GM19023 (cell line): ENCODE results near the gene PLXNB2.

ENCODE experiments used
- ATAC-seq: cut with Tn5 transposase; IDR thresholded peaks from one replicate; pipeline ENCODE4 v1.9.1; 2021; ENCODE audit warnings: mild to moderate bottlenecking, moderate library complexity; ENCODE audit not compliant: unreplicated experiment

The PLXNB2 gene

DNA sequence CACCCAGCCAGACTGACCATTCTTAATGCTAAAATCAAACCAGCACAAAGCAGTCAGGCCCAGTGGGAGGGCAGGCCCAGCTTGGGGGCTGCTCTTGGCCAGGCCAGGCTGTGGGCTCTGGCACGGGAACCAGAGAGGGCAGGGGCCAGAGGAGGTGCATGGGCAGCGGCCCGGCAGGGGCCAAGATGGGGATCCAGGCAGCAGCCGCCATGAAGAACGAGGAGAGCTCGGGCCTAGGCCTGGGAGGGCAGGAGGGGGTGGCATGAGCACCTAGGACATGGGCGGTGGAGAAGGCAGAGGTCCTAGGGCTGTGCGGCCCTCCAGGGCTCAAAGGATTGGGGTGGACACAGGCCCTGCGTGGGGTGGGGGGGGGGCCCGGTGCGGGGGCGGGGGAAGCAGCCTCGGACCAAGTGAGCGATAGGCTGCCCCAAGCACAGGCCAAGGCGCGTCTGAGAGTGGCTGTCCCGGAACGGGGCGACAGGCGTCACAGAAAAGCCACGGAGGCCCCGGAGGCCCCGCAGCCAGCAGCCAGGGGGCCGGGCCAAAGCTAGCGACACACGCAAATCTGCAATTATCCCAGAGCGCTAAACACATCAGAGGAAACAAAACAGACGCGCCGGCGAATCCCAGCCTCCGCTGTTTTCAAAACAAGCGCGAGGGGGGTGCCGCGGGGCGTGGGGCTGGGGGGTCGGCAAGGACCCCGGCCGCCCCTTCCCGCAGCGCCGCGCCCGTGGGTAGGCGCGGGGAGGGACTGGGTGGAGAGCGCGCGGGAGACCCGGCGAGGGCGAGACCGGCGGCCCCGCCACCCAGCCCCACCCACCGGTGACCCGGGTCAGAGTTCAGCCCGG, 8.3 kb downstream of the PLXNB2 start:
- ATAC-seq, result no peak

DNA sequence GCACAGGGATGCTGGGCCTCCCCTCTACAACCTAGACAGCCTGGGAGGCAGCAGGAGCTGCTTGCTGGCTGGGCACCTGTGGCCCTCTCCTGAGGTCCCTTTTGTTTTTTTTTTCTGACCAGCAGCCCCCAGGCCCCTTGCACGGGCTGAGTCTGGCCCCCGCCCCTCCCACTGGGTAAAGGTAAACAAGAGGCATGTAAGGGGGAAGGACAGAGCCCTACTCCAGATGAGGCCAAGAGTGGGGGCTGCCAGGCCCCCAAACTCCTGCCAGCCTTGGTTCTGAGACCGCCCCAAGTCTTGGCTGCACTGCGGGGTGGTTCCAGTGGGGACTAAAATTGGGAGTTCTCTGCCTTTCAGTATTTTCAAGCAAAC, 9.2 kb downstream of the PLXNB2 start:
- ATAC-seq, result no peak

DNA sequence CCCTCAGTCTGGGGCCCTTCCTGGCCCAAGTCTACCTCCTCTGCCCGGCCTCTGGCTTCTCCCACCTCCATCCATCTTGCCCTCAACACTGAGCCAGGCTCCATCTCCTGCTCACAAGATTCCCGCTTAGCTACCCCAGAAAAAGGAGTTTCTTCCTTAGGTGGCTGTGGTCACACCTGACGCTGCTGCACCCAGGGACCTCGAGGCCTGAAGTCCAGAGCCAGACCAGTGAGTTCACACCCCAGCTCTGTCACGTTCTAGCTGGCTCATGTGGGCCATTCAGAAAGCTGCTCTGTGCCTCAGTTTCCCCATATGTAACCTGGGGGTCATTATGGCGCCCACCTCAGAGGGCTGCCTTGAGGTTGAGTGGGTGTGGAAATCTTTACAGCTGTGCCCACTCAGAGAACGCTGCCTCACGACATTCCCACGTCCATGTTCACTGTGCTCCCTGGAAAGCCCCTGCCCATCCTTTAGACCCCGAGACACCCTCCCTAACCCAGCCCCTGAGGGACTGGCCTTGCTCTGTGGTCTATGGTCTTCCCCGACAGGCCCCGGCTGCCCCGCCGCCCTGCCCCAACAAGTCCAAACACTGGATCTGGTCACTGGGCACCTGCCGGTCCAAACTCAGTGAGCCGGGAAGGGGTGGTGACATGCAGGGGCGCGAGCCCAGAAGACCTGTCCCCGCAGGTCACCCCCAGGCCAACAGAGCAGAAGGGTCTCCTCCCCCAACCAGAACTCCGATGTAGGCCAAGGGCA, 9.8 kb downstream of the PLXNB2 start:
- ATAC-seq, result no peak

DNA sequence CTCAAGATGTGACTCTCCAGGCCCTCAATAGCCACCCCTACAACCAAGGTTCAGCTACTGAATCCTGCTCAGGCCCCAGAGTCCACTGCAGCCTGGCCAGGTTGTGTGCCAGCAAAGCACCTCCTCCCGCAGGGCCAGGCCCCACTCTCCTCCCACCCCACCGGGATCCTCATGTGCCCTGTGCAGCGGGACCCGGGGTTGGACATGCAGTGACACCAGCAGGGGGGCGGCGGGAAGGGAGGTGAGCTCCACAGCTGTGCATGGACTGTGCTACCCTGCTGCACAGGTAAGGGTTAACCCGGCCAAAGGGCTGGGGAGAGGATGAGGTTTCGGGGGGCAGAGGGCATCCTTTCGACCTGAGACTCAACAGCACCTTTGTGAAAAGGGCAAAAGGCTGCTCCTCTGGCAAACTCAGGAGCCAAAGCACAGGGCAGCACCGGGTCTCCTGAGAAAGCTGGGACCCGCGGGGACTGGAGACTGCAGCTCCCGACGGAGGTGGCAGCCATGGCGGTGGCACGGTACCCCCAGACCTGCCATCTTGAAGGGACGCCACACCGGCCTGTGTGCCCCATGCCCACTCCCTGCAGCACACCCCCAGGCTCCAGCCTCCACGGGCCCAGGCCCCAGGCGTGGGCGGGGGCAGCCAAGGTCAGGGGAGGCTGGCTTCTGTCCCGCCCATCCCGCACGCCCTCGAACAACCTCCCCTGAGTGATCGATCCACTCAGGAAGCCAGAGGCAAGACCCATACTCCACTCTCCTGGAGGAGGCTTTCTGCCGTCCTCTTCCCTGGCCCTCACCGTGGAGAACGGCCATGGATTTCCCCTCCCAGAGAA, 10.6 kb downstream of the PLXNB2 start:
- ATAC-seq, result no peak

DNA sequence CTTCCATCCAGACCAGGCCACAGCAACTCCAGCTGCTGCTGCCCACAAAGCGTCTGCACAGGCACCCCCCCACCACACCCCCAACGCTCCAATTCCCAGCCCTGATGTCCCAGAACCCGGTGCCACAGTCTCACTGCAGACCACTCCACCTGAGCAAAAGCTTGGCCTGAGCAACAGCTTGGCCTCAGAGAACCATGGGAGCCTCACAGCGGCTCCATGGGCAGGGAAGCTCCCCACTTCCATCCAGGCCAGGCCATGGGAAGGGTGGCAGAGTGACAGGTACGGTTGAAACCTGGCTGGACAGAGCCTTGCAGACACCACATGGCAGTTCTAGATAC, 13.2 kb downstream of the PLXNB2 start:
- no peak for ATAC-seq

DNA sequence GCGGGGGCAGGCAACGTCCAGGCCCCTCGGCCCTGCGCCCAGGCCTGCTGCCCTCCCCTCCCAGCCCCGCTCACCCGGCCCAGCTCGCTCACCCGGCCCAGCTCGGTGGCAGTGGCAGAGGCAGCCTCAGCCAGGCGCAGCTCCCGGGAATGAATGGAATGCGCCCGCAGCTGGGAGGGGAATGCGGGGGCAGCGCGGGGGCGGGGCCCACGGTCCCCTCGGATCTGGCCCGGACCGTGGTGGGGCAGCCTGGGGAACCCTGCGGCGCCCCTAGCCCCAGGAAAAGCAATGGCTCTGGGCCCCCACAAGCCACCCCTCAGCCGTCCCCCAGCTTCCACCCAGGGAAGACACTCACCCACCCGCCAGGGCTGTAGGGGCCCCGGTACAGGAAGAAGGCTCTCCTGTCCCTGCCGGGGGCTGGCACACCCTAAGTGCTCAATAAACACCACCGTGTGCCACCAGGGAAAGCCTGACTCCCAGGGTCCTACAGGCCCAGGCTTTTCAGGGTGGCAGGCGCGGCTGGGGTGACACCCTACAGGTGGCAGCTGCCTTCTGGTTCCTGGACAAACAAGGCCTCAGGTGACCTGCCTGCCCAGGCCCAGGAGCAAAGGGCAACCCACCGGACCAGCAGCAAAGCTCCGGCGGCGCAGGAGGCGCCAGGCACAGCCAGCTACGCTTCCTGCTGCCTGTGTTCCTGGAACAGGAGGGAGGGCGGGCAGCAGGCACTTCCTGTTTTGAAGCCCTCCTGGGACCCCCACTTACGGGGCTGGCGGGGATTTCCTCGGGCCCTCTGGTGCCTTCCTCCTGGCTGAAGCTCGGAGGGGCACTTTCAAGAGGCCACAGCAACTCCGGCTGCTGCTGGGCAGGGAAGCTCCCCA, 13.8 kb downstream of the PLXNB2 start:
- no peak for ATAC-seq

DNA sequence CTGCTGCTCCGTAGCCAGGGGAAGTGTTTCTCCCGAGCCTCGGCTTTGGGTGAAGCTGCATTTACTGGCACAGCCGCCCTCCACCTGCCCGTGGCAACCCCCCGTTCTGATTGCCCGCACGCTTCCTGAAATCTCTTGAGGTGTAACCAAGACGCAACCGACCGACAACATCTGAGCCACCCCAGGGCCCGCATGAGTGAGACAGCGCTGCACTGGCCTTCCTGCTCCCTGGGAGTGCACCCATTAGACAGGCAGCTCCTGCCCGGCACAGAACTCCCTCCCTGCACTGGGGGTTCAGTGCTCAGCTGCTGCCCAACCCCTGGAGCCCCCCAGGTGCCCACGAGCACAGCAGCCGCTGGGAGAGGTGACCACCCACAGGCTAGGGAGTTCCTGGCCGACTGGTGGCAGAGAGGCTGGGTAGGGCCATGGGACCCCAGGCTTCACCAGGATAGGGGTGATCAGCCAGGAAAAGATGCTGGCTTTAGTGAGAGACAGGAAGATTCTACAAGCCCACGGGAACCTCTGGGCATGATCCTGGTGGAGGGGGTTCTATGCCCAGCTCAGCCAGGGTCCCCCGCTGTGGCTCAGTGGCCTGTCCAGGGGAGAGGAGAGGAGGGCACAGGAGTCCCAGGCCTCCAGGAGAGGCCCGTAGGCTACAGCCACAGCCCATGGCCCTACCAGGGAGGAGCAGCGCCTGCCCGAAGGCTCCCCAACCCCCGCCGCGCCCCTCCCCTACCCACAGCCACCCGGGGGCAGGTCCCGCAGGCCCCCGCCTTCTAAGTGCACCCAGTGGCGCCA, 14.6 kb downstream of the PLXNB2 start:
- no peak for ATAC-seq

DNA sequence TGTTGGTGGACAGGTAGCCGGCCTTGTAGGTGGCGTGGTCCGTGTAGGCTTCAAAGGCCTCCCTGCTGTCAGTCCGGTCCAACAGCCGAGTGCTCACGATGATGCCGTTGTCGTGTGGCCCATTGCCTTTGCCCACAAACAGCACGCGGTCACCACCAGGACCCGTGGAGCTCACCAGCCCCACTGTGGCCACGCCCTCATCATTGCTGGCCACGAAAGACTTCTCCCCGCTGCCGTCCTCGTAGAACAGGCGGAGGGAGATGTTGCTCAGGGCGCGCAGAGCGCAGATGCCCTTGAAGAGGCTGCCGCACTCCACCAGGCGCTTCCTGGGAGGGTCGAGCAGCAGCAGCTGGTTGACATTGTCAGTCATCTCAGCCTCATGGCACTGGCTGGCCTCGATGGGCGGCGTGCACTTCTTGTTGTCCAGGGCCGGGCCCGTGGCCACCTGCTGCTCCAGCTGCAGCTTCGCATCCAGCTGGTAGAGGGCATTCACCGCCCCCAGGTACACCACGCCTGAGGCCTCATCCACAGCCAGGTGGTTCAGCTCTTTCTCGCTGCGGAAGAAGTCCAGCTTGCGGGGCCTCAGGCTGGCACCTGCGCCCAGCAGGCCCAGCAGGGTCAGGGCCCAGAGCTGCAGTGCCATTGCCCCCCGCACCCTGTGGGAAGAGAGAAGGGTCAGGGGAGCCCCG, 17.4 kb downstream of the PLXNB2 start:
- ATAC-seq, result no peak

DNA sequence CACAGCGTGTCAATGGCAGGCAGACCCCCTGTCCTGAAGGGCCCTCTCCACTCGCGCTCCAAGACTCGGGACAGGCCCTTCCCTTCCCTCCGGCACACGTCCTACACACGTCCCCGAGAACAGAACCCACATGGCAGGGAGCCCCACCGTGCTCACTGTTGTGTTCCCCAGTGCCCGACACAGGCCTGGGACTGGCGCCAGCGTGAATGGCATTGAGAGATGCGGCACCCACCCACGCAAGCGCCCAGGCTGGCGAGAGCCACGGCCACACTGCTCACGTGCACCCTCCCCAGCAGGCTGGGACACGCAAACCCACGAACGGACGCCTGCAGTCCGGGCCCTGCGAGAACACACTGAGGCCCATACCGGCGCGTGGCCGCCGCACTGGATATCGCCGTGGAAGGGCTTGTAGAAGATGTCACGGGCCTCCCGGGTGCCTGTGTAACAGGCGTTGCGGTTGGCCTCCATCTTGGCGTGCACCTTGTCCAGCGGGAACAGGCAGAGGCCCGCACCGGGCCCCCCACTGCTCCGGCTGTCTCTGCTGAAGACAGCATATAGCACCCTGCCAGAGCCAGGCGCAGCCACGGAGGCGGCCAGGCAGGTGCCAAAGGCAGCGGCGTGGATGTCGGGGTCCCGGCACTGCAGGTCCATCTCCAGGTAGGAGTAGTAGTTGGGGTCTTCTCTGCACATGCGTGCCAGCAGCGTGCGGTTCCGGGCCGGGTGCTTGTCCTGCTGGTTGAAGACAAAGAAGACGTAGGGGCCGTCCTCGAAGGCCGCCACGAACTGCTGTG, 18.1 kb downstream of the PLXNB2 start:
- ATAC-seq, result no peak

DNA sequence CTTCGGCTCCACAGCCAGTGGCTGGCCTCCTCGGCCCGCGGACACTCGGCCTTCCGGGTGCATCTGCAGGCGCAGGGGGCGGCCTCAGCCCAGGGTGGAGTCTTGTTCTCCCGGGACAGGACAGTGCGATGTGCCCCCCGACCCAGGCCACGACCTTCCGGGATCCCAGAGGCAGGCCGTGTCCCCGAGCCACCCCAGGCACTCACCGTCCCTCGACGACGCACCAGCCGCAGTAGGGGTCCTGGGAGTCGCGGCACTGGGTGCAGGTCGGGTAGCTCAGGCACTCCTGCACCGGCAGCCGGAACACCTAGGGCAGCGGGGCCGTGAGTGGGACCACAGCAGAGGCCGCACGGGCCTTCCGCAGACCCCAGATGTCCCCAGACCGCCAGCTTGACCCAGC, 19.7 kb downstream of the PLXNB2 start:
- ATAC-seq, result no peak

DNA sequence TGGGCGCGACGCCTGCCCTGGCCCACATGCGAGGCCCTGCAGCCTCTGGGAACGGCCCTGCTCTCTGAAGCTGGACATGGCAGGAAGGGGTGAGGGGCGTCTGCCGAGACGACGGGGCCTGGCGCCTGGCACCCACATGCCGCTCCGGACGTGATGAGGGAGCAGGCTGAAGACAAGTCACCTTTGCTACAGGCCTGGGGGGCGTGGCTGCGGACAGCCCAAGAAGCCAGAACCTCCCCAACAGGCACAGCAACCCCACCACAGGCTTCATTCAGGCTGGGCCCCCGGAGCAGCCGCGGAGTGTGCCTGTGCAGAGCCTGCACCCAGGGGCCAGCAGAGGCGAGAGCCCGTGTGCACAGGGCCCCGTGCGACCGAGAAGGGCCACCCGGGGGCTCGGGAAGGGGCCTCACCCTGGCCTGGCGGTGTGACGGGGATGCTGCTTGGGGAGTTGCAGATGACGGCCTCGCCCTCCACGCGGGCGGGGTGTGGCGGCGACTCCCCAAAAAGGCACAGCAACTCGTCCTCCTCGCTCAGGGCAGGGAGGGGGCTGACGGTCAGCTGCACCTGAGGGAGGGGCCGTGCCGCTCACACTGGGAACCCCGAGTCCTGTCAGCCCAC, 20.6 kb downstream of the PLXNB2 start:
- no peak for ATAC-seq

DNA sequence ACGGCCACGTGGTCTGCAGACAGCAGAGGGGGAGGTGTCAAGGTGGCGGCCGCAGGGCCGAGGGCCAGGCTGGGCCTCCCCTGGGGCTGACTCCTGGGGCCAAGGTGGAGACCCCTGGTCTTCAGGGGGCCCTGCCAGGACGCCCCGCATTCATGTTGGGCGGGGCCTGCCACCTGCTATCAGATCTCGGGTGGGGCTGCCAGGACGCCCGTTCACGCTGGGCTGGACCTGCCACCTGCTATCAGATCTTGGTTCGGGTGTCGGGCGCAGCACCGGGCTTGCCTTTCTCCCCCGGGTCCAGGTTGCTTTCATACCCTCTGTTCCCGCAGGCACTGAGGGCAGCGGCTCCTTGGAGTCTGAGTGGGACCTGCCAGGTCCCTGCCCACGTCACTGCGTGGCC, 21.2 kb downstream of the PLXNB2 start:
- ATAC-seq, result no peak

DNA sequence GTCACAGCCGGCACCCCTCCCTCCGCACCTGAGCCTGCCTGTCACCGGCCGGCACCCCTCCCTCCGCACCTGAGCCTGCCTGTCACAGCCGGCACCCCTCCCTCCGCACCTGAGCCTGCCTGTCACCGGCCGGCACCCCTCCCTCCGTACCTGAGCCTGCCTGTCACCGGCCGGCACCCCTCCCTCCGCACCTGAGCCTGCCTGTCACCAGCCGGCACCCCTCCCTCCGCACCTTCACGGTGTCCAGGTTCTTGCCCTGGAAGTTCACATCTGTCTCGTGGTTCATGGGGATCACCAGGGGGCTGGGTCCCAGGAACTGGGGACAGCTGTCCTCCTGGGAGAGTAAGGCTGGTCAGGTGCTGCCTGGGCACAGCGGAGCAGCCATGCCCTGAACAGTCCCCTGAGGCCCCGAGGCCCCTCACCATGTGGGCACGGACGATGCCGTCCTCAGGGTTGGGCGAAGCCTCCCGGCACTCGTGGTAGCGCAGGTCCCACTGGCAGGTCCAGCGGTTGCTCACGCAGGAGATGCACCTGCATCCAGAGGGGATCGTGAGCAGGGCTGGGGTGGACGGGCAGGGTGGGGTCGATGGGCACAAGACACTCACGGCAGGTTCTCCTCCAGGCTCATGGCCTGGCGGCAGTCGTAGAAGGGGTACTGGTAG, 21.7 kb downstream of the PLXNB2 start:
- ATAC-seq, result no peak

DNA sequence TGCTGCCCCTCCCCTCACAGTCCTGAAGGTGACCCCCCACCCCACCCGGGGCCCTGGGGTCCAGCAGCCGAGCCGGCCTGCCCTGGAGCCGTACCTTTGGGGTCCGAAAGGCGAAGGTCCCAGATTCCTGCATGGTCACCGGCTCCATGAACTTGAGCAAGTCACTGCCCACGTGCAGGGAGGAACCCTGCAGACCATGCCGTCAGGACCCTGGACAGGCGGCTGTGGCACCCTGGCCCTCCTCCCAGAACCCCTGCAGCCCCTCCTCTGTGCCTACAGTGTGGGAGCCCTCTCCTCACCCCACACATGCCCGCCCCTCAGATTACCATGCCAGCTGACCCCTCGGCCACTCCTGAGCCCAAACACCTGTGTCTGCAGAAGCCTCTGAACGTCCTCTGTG, 23.0 kb downstream of the PLXNB2 start:
- no peak for ATAC-seq

DNA sequence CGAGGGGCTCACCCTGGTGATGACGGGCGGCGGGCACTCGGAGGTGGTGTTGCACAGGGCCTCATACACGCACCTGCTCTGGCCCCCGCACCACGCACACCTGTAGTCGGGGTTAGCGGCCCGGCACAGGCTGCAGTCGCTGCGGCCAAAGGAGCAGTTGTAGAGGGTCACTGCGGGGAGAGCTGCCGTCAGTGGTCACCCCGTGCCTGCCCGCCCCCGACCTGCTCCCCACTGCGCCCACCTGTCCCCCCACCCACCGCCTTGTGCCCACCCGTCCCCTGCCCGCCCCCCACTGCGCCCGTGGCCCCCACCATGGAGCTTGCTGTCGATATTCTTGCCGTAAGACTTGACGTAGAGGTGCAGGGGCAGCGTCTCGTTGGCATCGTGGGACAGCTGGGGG, 23.6 kb downstream of the PLXNB2 start:
- no peak for ATAC-seq

DNA sequence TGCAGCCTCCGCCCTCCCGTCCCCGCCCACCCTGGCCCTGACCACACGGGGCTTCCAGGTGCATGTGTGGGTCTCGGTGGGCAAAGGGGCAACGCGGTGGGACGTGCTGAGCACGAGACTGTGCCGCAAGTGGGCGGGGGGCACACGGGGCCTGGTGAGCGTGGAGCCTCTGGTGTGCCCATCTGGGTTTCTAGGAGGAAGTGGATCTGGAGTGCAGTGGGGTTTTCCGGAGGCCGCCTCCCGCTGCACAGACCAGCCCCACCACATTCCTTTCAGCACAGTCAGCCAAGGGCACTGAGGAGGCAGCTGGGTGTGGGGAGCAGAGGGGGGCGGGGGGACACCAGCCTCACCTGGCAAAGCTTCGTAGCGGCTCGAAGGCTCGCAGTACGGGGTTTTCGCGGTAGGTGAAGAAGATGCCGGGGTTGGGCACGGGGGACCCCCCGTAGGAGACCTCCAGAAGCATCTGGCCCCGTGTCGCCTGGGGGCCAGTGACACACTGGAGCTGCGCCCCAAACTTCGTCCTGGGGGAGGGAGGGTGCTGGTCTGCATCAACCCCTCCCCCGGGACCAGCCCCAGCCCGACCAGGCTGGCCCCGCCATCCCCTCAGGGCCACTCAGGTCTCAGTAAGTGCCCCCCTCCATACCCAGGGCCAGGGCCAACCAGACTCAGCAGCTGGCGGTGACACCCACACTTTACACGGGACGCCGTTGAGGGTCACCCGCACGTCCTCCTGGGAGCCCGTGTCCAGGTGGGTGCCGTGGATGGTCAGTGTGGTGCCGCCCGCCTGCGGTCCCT, 24.9 kb downstream of the PLXNB2 start:
- no peak for ATAC-seq

DNA sequence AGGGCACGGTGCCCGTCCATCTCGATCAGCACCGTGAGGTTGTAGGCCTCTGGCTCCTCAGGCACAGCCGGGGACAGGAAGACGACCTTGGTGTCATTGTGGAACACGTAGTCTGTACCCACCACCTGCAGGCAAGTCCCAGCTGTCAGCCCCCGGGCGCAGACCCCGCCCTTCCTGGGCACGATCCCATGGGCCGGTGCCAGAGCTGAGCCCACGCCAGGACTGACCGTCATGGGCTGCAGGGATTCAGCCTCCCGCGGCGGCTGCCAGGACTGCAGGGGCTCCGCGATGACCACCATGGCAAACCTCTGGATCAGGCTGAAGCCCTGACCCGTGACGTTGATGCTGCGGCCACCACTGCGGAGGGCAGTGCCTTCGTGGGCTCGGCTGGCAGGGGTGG, 25.5 kb downstream of the PLXNB2 start:
- no peak for ATAC-seq
